WTC11 (cell line): ENCODE results near the gene SLC7A5. TPM values are rescaled to one million over a fixed set of nuclear protein-coding genes. Genes with fewer than 3 reads are reported as not detected.

ENCODE experiments used
- ATAC-seq: fragments of 200-7000 bp; cut with Tn5 transposase; 2 replicates; pipeline ENCODE4 v1.10.0; 2021; ENCODE audit warnings: mild to moderate bottlenecking, moderate library complexity
- CTCF ChIA-PET: fragments of 300-600 bp; sonication (Branson Sonifier 250); formaldehyde crosslinking; loops from one replicate; lab custom pipeline; 2021; ENCODE audit warnings: antibody characterized with exemption; lab: Charles Lee
- POLR2A ChIA-PET: fragments of 350-600 bp; sonication (Branson Sonifier 250); formaldehyde crosslinking; loops from one replicate; lab custom pipeline; 2021; ENCODE audit warnings: antibody characterized with exemption; lab: Charles Lee
- DNase-seq: peaks from one replicate; pipeline ENCODE4 v3.0.0; 2021; ENCODE audit warnings: low spot score
- H3K27ac Mint-ChIP-seq: 2 replicates; pipeline ENCODE4 v1.8.0; 2021; ENCODE audit warnings: mixed read lengths
- H3K27me3 Mint-ChIP-seq: 2 replicates; pipeline ENCODE4 v1.8.0; 2021; ENCODE audit warnings: low read depth, mild to moderate bottlenecking, moderate library complexity, mixed read lengths
- H3K36me3 Mint-ChIP-seq: 2 replicates; pipeline ENCODE4 v1.8.0; 2021; ENCODE audit warnings: mixed read lengths
- H3K4me1 Mint-ChIP-seq: 2 replicates; pipeline ENCODE4 v1.8.0; 2022; ENCODE audit warnings: mixed read lengths
- H3K4me3 Mint-ChIP-seq: 2 replicates; pipeline ENCODE4 v1.8.0; 2021; ENCODE audit warnings: mild to moderate bottlenecking, moderate library complexity, mixed read lengths
- H3K9me3 Mint-ChIP-seq: 2 replicates; pipeline ENCODE4 v1.8.0; 2021; ENCODE audit warnings: mixed read lengths
- CREB1 ChIP-seq: sonication (generic); formaldehyde crosslinking; IDR thresholded peaks from 2 replicates; pipeline ENCODE4 v1.8.0; 2023; ENCODE audit warnings: mild to moderate bottlenecking, missing genetic modification reagents
- KAT7 ChIP-seq: sonication (generic); formaldehyde crosslinking; IDR thresholded peaks from 2 replicates; pipeline ENCODE4 v1.8.1; 2023; ENCODE audit warnings: missing genetic modification reagents, mild to moderate bottlenecking, borderline replicate concordance
- MYBL2 ChIP-seq: sonication (generic); formaldehyde crosslinking; IDR thresholded peaks from 2 replicates; pipeline ENCODE4 v1.8.1; 2023; ENCODE audit warnings: mild to moderate bottlenecking, moderate library complexity, missing genetic modification reagents
- OVOL2 ChIP-seq: fragments of 250-450 bp; sonication (Bioruptor Pico); IDR thresholded peaks from 2 replicates; pipeline ENCODE4 v1.9.0; 2021; ENCODE audit warnings: mild to moderate bottlenecking, borderline replicate concordance
- RELA ChIP-seq: sonication (generic); formaldehyde crosslinking; IDR thresholded peaks from 2 replicates; pipeline ENCODE4 v1.8.1; 2022; ENCODE audit warnings: missing genetic modification reagents, mild to moderate bottlenecking, borderline replicate concordance
- SMAD3 ChIP-seq: sonication (generic); formaldehyde crosslinking; IDR thresholded peaks from 2 replicates; pipeline ENCODE4 v1.8.0; 2022; ENCODE audit warnings: missing genetic modification reagents, mild to moderate bottlenecking, borderline replicate concordance
- SOX15 ChIP-seq: fragments of 250-450 bp; sonication (Bioruptor Pico); IDR thresholded peaks from 2 replicates; pipeline ENCODE4 v1.9.0; 2021; ENCODE audit warnings: mild to moderate bottlenecking
- TEAD4 ChIP-seq: sonication (generic); formaldehyde crosslinking; IDR thresholded peaks from 2 replicates; pipeline ENCODE4 v1.8.0; 2022; ENCODE audit warnings: mild to moderate bottlenecking, missing genetic modification reagents
- ZNF138 ChIP-seq: sonication (generic); formaldehyde crosslinking; conservative IDR thresholded peaks from 2 replicates; pipeline ENCODE4 v1.8.1; 2022; ENCODE audit warnings: mild to moderate bottlenecking, moderate library complexity, missing genetic modification reagents
- total RNA-seq: library from RNA; stranded (reverse); gene quantifications from 3 replicates; pipeline ENCODE4 v1.2.3, GENCODE V29; 2021
- TF ChIP-seq, protein P1 (sequence below): fragments of 250-450 bp; sonication (Bioruptor Pico); IDR thresholded peaks from 2 replicates; pipeline ENCODE4 v1.9.0; 2021; ENCODE audit warnings: moderate library complexity, mild to moderate bottlenecking, inconsistent platforms, borderline replicate concordance
- TF ChIP-seq, protein P2 (sequence below): sonication (generic); formaldehyde crosslinking; IDR thresholded peaks from 2 replicates; pipeline ENCODE4 v1.8.0; 2022; ENCODE audit warnings: mild to moderate bottlenecking, missing genetic modification reagents
- TF ChIP-seq, protein P3 (sequence below): sonication (generic); formaldehyde crosslinking; IDR thresholded peaks from 2 replicates; pipeline ENCODE4 v1.8.1; 2023; ENCODE audit warnings: mild to moderate bottlenecking, missing genetic modification reagents, moderate library complexity
- TF ChIP-seq, protein P4 (sequence below): sonication (generic); formaldehyde crosslinking; IDR thresholded peaks from 2 replicates; pipeline ENCODE4 v1.8.1; 2022; ENCODE audit warnings: missing genetic modification reagents, borderline replicate concordance
- TF ChIP-seq, protein P5 (sequence below): sonication (generic); formaldehyde crosslinking; IDR thresholded peaks from 2 replicates; pipeline ENCODE4 v1.8.1; 2022; ENCODE audit warnings: mild to moderate bottlenecking, moderate library complexity, missing genetic modification reagents
- TF ChIP-seq, protein P6 (sequence below): sonication (generic); formaldehyde crosslinking; IDR thresholded peaks from 2 replicates; pipeline ENCODE4 v1.8.1; 2023; ENCODE audit warnings: mild to moderate bottlenecking, missing genetic modification reagents
- TF ChIP-seq, protein P7 (sequence below): fragments of 200-600 bp; IDR thresholded peaks from 2 replicates; pipeline ENCODE4 v1.8.0; 2022; ENCODE audit warnings: antibody characterized with exemption
- TF ChIP-seq, protein P8 (sequence below): fragments of 250-450 bp; sonication (Bioruptor Pico); IDR thresholded peaks from 2 replicates; pipeline ENCODE4 v1.9.0; 2021; ENCODE audit warnings: mild to moderate bottlenecking, borderline replicate concordance

SLC7A5 gene
- total RNA-seq, 1 experiment from 2014 or later = 197 TPM

DNA sequence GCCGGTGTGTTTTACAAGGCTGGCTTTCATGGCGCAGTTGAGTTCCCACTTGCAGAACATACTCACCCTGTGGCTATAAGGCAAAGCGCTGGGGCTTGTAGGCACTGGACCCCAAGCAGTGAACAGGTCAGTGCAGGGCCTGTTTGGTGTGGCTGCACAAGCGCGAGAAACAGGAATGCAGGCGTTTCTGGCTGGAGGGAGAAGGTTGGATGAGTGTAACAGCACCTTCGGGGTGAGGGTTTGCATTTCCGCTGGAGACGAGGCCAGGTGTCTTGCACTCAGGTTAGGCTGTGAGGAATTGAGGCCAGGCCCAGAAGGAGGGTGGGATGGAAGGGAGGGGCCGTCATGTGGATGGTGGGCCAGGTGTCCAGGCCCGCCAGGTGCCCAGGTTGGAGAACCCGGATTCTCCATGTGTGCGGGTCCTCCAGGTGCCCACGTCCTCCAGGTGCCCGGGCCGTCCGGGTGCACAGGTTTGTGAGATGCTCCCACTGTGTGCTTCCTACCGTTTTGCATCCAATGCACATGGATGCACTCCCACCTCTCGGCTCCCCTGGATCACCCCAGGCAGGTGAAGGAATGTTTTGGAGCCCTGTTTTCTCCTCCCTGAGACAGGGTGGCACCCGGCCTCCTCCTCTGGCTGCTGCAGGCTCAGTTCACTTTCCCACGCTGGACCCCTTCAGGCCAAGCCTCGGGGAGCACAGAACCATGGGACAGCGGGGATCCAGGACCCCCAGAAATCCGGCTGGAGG is 46.0 kb downstream of the SLC7A5 start:
- POLR2A ChIA-PET = interaction anchor here (0.5 to 1.0 kb wide), 2 partner anchors 17 to 92 kb away, joined by 3 to 4 read pairs; no protein-coding TSS in a partner anchor
- H3K4me3 Mint-ChIP-seq = no peak overlapping the region
- H3K4me1 Mint-ChIP-seq = peaks cover 63% of the 10 kb centered on the region
- H3K27ac Mint-ChIP-seq = peak overlapping the region; percentile 65; the same call in 1 of the 2 replicates
- no peaks in the 10 kb centered on the region for H3K27me3 Mint-ChIP-seq
- DNase-seq = no peak
- H3K36me3 Mint-ChIP-seq = no peaks in the 10 kb centered on the region
- TF ChIP-seq ZNF138 = no peak
- no peak for TF ChIP-seq TEAD4 (CRISPR knock-in tag)
- TF ChIP-seq, protein P1, sequence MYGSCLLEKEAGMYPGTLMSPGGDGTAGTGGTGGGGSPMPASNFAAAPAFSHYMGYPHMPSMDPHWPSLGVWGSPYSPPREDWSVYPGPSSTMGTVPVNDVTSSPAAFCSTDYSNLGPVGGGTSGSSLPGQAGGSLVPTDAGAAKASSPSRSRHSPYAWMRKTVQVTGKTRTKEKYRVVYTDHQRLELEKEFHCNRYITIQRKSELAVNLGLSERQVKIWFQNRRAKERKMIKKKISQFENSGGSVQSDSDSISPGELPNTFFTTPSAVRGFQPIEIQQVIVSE (CRISPR knock-in tag) = no peak
- TF ChIP-seq SOX15 = no peak
- TF ChIP-seq CREB1 (CRISPR knock-in tag) = no peak
- TF ChIP-seq SMAD3 (CRISPR knock-in tag) = no peak
- TF ChIP-seq, protein P2, sequence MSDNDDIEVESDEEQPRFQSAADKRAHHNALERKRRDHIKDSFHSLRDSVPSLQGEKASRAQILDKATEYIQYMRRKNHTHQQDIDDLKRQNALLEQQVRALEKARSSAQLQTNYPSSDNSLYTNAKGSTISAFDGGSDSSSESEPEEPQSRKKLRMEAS (CRISPR knock-in tag) = no peak; the same call in 1 of the 2 replicates
- TF ChIP-seq OVOL2 (CRISPR knock-in tag) = no peak
- TF ChIP-seq, protein P3, sequence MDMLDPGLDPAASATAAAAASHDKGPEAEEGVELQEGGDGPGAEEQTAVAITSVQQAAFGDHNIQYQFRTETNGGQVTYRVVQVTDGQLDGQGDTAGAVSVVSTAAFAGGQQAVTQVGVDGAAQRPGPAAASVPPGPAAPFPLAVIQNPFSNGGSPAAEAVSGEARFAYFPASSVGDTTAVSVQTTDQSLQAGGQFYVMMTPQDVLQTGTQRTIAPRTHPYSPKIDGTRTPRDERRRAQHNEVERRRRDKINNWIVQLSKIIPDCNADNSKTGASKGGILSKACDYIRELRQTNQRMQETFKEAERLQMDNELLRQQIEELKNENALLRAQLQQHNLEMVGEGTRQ = no peak
- no peak for TF ChIP-seq KAT7 (CRISPR knock-in tag)
- TF ChIP-seq, protein P4, sequence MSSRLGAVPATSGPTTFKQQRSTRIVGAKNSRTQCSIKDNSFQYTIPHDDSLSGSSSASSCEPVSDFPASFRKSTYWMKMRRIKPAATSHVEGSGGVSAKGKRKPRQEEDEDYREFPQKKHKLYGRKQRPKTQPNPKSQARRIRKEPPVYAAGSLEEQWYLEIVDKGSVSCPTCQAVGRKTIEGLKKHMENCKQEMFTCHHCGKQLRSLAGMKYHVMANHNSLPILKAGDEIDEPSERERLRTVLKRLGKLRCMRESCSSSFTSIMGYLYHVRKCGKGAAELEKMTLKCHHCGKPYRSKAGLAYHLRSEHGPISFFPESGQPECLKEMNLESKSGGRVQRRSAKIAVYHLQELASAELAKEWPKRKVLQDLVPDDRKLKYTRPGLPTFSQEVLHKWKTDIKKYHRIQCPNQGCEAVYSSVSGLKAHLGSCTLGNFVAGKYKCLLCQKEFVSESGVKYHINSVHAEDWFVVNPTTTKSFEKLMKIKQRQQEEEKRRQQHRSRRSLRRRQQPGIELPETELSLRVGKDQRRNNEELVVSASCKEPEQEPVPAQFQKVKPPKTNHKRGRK (CRISPR knock-in tag) = no peak
- TF ChIP-seq, protein P5, sequence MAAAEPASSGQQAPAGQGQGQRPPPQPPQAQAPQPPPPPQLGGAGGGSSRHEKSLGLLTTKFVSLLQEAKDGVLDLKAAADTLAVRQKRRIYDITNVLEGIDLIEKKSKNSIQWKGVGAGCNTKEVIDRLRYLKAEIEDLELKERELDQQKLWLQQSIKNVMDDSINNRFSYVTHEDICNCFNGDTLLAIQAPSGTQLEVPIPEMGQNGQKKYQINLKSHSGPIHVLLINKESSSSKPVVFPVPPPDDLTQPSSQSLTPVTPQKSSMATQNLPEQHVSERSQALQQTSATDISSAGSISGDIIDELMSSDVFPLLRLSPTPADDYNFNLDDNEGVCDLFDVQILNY = no peak
- TF ChIP-seq, protein P6, sequence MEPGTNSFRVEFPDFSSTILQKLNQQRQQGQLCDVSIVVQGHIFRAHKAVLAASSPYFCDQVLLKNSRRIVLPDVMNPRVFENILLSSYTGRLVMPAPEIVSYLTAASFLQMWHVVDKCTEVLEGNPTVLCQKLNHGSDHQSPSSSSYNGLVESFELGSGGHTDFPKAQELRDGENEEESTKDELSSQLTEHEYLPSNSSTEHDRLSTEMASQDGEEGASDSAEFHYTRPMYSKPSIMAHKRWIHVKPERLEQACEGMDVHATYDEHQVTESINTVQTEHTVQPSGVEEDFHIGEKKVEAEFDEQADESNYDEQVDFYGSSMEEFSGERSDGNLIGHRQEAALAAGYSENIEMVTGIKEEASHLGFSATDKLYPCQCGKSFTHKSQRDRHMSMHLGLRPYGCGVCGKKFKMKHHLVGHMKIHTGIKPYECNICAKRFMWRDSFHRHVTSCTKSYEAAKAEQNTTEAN = no peak
- no peak for TF ChIP-seq RELA (CRISPR knock-in tag)
- TF ChIP-seq, protein P7, sequence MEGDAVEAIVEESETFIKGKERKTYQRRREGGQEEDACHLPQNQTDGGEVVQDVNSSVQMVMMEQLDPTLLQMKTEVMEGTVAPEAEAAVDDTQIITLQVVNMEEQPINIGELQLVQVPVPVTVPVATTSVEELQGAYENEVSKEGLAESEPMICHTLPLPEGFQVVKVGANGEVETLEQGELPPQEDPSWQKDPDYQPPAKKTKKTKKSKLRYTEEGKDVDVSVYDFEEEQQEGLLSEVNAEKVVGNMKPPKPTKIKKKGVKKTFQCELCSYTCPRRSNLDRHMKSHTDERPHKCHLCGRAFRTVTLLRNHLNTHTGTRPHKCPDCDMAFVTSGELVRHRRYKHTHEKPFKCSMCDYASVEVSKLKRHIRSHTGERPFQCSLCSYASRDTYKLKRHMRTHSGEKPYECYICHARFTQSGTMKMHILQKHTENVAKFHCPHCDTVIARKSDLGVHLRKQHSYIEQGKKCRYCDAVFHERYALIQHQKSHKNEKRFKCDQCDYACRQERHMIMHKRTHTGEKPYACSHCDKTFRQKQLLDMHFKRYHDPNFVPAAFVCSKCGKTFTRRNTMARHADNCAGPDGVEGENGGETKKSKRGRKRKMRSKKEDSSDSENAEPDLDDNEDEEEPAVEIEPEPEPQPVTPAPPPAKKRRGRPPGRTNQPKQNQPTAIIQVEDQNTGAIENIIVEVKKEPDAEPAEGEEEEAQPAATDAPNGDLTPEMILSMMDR = no peak
- TF ChIP-seq, protein P8, sequence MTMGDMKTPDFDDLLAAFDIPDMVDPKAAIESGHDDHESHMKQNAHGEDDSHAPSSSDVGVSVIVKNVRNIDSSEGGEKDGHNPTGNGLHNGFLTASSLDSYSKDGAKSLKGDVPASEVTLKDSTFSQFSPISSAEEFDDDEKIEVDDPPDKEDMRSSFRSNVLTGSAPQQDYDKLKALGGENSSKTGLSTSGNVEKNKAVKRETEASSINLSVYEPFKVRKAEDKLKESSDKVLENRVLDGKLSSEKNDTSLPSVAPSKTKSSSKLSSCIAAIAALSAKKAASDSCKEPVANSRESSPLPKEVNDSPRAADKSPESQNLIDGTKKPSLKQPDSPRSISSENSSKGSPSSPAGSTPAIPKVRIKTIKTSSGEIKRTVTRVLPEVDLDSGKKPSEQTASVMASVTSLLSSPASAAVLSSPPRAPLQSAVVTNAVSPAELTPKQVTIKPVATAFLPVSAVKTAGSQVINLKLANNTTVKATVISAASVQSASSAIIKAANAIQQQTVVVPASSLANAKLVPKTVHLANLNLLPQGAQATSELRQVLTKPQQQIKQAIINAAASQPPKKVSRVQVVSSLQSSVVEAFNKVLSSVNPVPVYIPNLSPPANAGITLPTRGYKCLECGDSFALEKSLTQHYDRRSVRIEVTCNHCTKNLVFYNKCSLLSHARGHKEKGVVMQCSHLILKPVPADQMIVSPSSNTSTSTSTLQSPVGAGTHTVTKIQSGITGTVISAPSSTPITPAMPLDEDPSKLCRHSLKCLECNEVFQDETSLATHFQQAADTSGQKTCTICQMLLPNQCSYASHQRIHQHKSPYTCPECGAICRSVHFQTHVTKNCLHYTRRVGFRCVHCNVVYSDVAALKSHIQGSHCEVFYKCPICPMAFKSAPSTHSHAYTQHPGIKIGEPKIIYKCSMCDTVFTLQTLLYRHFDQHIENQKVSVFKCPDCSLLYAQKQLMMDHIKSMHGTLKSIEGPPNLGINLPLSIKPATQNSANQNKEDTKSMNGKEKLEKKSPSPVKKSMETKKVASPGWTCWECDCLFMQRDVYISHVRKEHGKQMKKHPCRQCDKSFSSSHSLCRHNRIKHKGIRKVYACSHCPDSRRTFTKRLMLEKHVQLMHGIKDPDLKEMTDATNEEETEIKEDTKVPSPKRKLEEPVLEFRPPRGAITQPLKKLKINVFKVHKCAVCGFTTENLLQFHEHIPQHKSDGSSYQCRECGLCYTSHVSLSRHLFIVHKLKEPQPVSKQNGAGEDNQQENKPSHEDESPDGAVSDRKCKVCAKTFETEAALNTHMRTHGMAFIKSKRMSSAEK (CRISPR knock-in tag) = no peak
- TF ChIP-seq MYBL2 (CRISPR knock-in tag) = no peak
- H3K9me3 Mint-ChIP-seq = no peaks in the 10 kb centered on the region
- no peak for ATAC-seq
- CTCF ChIA-PET = interaction anchor here (0.5 to 2.4 kb wide), 5 partner anchors 27 to 107 kb away, joined by 3 to 11 read pairs (median 8); no protein-coding TSS in a partner anchor
